ENCODE results near the gene LAMA4. TPM values are rescaled to one million over a fixed set of nuclear protein-coding genes. Genes with fewer than 3 reads are reported as not detected.

LAMA4 gene
- total RNA-seq, 4 donors from 2014 or later = 212 to 265 (median 238) TPM

GRCh38 chr6:112148103-112148502, 106.3 kb downstream of the LAMA4 start:
- TF ChIP-seq CTCF (IDR thresholded peaks at IDR 0.05; ENCODE audit: low read depth) = no peak

GRCh38 chr6:112145080-112145573, 109.2 kb downstream of the LAMA4 start:
- no peak for TF ChIP-seq CTCF (IDR thresholded peaks at IDR 0.05; ENCODE audit: low read depth)

- TF ChIP-seq CTCF (IDR thresholded peaks at IDR 0.05; ENCODE audit: low read depth) = no peak
Observed at GRCh38 chr6:112144145-112144926, 110.0 kb downstream of the LAMA4 start.

- TF ChIP-seq CTCF (IDR thresholded peaks at IDR 0.05; ENCODE audit: low read depth) = no peak
Observed at GRCh38 chr6:112141707-112142106, 112.7 kb downstream of the LAMA4 start.

GRCh38 chr6:112139052-112139451, 115.3 kb downstream of the LAMA4 start:
- TF ChIP-seq CTCF (IDR thresholded peaks at IDR 0.05; ENCODE audit: low read depth) = no peak

DNA sequence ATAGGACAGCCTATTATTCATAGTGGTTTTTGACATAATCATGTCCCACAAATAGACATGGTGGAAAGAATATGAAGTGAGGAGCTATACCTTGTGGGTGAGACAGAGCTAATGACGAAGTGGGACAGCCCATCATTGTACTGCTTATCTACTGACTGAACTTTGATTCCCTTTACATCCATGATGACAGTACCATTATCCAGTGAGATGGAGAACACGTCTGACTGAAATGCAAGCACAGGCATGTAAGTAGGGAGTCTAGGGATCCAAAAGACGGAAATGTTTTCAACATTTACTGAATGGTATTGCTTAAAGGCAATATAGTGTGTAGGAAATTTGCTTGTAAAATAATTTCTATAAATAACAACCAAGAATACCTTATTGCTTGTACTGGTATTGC, 123.5 kb downstream of the LAMA4 start:
- TF ChIP-seq CTCF (IDR thresholded peaks at IDR 0.05; ENCODE audit: low read depth) = no peak

GRCh38 chr6:112128208-112128607, 126.2 kb downstream of the LAMA4 start:
- no peak for TF ChIP-seq CTCF (IDR thresholded peaks at IDR 0.05; ENCODE audit: low read depth)
